Astrocyte (in vitro differentiated cells and primary cell): ENCODE data around the gene DMBX1.

Experiments used
- CTCF ChIP-seq: IDR thresholded peaks from 2 replicates; pipeline ENCODE4 v1.5.1; 2011; ENCODE audit warnings: low read depth, mild to moderate bottlenecking, inconsistent platforms, low read length, moderate library complexity; ENCODE audit not compliant: insufficient read depth
- EZH2 ChIP-seq: IDR thresholded peaks from 2 replicates; pipeline ENCODE4 v1.6.1; 2012; ENCODE audit warnings: mild to moderate bottlenecking, low read length, inconsistent platforms; ENCODE audit not compliant: insufficient read depth

DNA sequence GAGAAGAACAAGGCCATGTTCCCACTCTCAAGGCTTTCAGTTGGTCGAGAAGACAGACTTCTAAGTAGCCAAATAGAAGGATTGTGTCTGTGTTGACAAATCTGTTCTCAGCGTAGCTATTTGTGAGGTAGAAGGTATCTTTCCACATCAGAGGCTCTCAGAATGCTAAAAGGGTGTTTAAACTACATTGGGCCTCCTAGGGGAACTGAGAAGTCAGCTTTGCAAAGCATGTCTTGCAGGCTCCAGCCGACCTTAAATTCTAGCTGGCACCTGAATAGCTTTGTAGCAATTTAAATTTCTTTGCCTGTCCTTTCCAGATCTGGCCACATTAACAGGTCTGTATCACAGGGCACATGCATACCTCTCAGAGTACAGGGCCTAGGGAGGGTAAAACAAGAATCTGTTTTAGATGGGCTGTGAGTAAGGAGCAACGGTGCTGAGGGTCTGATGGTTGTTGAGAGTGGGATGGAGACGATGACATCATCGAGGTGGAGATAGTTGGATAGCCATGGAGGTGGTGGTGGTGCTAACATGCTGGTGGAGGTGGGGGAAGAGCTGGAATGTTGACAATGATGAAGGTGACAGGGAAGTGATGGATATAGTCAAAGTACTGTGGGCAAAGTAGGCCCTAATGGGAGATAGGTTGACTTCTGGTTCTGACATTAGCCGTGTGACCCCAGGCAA is 17.0 kb upstream of the DMBX1 start:
- TF ChIP-seq CTCF (no peak), EZH2 (no peak)
